DMS114 treated with DMSO at 0.1 percent for 48 hours (cell line): Measurements from ENCODE around the gene VSX1.

ENCODE experiments used
- DNase-seq: peaks from one replicate; lab custom pipeline; 2025; ENCODE audit not compliant: unreplicated experiment; lab: John Stamatoyannopoulos, UW

VSX1 gene

GRCh38 chr20:25066386-25066785 lies 15.6 kb downstream of the VSX1 start:
- DNase-seq = no peak

DNA sequence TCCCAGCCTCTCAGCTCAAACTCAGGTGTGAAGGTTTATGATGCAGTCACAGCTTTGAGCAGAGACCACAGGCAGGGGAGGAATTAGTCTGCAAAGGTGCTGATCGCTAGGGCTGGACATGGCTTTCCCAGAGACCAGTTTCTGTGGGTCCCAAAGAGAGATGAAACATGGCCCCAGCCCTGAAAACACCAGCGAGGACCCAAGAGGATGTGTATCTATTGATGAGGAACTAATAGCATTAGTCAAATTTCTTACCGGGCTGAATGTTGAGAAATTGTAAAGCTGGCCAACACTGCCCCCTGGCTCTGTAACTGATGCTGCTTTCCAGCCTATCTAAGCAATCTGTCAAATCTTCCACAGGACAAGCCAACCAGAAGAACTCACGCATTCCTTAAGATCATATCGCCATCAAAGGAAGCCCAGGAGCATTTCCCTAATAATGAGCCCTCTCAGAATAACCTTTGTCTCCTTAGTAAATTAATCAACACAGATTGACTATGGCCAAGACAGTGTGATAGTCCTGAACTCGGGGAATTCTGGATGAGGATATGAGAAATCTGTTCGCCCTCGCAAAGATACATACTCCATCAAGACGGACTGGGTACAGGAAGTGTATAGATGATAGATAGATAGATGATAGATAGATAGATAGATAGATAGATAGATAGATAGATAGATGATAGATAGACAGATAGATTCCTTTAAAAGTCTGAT lies 16.2 kb downstream of the VSX1 start:
- peak; percentile 22 for DNase-seq

GRCh38 chr20:25065072-25065624 lies 16.8 kb downstream of the VSX1 start:
- DNase-seq = no peak

DNA sequence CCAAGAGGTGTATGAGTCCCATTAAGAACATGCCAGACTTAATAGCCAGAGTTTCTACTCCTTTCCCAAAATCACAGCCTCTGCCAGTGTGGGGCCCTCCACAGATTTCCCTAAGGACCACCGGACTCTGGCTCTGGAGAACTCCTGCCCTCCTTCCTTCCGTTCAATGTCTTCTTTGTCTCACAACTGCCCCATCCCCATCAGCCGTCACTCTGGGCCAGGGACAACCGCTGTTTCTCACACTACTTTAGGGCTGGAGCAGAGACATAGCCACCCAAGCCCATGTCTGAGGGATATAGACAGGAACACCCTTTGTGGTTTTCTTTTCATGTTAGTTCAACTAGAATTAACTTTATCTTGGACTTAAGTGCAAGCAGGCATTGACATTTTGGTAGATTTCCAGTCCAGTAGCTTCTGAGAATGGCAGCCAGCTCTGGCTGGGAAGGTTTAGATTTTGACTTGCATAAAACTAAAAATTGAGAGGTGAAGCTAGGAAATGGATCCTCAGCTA lies 17.3 kb downstream of the VSX1 start:
- no peak for DNase-seq

- no peak for DNase-seq
Observed at GRCh38 chr20:25063981-25064380, 18.0 kb downstream of the VSX1 start.

DNA sequence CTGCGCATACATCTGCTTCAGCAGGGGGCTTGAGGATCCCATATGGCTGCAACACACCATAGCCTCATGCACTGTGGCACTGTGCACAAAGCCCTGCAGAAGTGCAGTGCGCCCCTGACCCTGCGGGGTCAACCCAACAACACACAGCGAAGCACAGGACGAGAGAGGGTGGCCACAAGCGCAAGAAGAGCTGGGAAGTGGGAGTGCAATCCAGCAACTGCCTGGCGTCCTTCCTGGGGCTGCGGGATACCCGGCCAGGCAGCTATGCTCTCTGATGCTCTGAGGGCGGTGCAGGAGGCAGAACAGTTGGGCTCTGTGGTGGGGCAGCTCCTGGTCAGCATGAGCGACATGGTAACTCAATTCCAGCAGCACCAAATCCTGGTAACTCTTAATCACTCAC lies 18.4 kb downstream of the VSX1 start:
- no peak for DNase-seq

- DNase-seq = no peak
Observed at GRCh38 chr20:25062841-25063240, 19.1 kb downstream of the VSX1 start.

DNA sequence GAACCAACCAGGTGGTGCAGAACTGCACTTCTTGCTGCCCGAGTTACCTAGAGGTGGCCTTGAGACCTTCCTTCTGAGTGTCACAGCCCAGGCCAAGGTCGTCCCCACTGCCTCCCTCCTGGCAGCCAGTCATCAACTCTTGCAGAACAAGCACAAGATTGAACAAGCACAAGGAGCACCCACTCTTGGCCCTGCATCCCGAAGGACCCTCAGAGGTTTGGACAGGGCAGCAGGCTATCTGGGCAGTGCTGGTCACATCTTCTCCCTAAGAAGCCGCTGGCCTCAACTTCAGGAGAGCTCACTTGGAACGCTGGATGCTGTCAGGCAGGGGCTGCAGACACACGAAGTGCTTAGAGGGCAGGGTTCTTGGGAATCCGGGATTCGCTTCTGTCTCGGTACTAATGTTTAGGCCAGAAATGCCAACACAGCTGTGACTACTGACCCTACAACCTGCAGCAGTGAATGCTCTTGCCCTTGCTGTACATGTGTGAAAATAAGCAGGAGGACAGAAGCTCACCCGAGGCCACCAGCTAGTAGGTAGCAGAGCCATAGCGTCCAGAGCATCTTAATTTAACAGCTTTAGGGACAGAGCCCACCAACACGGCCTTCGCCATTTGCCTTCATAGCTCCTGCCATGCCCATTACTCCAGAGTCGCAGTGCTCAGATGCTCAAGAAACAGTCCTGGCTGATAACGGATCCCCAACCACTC lies 20.0 kb downstream of the VSX1 start:
- no peak for DNase-seq

DNA sequence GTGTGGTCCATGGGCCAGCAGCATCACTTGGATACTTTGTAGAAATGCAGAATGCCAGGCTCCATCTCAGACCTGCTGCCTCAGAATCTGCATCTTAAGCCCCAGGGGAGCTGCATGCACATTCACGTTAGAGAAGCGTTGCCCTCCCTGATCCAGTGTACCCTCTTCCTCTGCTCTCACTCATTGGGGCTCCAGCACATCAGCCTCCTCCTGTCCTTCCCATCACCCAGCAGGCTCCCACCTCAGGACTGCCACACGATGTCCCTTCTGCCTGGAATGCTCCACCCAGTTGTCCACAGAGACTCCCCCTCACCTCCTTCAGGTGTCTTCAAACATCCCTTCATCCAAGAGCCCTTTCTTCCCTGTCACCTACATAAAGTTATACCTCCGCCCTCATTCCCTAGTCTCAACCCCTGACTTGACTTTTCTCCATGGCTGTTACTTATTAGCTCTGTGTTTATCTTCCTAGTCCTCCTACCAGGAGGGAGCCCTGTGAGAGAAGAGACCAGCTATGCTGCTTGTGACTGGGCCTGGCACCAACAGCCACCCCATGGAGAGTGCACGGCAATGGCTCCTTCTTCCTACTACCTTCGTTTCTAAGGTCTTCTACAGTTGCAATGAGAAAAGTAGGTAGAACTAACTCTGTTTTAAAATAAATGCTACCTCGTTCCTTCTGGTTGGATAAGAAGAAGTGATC lies 20.7 kb downstream of the VSX1 start:
- DNase-seq = no peak

- DNase-seq = no peak
Observed at GRCh38 chr20:25059866-25060465, 22.0 kb downstream of the VSX1 start.

GRCh38 chr20:25058847-25059810 lies 22.8 kb downstream of the VSX1 start:
- DNase-seq = no peak

GRCh38 chr20:25058051-25058846 lies 23.7 kb downstream of the VSX1 start, which contains the start of gene ACSS1:
TSS of gene ACSS1 (minus strand) at chr20:25058139. CDS start at chr20:25058102, 37 bp downstream.
- no peak for DNase-seq

DNA sequence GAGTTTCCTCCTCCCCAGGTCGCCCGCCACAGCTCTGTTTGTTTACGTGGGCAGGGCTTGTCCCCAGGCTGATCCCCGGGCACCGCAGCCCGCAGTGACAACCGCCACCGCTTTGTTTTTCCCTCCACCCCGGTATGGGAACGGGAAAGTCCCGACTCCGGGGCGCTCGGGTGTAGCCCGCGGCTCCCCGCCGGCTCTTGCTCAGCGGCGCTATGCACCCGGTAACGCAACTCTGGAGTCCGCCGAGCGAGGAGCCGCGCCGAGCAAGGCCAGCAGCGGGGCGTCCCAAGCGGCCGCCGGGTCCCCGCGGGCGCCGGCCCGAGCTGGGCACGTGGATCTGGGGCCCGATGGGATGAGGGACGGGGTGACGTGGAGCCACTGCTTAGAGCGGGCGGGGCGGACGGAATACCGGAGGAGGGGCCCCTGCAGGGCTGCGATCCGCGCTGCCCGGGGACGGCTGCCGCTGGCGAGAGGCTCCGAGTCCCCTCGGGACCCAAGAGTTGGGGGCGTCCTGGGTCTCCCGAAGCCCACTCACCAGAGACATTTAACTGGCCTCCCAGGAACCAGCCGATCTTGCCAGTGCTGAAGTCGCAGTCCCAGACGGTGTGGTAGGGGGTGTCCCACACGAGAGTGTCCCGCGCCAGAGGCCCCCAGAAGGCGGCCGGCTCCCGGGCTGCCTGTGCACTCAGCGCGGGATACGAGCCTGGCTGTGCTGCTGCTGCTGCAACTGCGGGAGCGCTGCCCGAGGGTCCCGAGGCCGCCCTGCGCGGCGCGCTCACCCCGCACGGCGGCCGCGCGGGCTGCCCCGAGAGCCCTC lies 24.5 kb downstream of the VSX1 start:
- DNase-seq = no peak

DNA sequence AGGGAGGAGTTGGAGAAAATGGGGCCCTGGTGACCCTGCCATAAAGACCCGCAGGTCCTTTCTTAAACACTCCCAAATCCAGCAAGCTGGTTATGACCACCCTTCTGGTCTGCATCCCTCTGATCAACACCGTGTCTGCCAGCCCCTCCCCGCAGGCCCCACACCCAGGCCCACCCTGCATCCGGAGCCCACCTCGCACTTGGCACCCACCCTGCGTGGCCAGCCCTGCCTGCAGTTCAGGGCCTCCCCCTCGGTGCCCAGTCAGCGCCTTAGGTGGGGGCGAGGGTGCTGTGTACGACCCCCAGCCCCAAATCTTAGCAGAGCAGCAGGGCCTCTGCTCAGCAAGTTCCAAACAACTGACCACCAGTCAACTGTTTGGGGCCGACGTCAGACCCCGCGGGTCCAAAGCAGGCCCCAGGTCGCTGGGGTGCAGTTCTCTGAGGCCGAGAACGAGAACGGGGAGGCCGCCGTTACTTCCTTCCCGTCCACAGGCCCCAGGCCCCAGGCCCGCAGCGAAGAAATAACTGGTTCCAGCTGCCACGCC lies 25.2 kb downstream of the VSX1 start:
- DNase-seq = no peak

- no peak for DNase-seq
Observed at GRCh38 chr20:25055711-25056495, 26.0 kb downstream of the VSX1 start.

- DNase-seq = no peak
Observed at GRCh38 chr20:25054995-25055629, 26.8 kb downstream of the VSX1 start.
